ENCODE results near the gene CREB5.

GRCh38 chr7:28684650-28685241, 272.4 kb downstream of the CREB5 start:
- TF ChIP-seq POLR2A (IDR thresholded peaks at IDR 0.05; ENCODE audit: low read depth, low read length): no peak
- no peak for TF ChIP-seq POLR2AphosphoS5 (IDR thresholded peaks at IDR 0.05; ENCODE audit: low read depth, low read length)

Data from GM12892 (cell line).